Small intestine (tissue), 7 donors: ENCODE data around the gene CNRIP1. TPM values are rescaled to one million over a fixed set of nuclear protein-coding genes. Genes with fewer than 3 reads are reported as not detected.
"Not testable (repeated sequence)": the region's sequence is repeated elsewhere in the genome, so short reads cannot be mapped to it uniquely, and the experiment has no call there.

ENCODE experiments used
- DNase-seq, 2 donors: peaks; one replicate each; pipeline versions ENCODE4 v3.0.0 to v3.0.0-alpha.2; 2013
- FAIRE-seq: peaks from 2 replicates; lab custom pipeline; 2012; peaks lifted over from hg19 to GRCh38; lab: Jason Lieb, UNC
- H3K27ac ChIP-seq, 3 donors: one replicate each; pipeline ENCODE4 v1.5.1; 2013; ENCODE audit warnings: low read length in 2 of 3, mild to moderate bottlenecking in 2 of 3, control low read depth in 1 of 3, inconsistent platforms in 1 of 3, low read depth in 1 of 3, moderate library complexity in 1 of 3
- H3K27me3 ChIP-seq, 3 donors: one replicate each; pipeline ENCODE4 v1.6.1; 2013; ENCODE audit warnings: low read length in 3 of 3, inconsistent platforms in 1 of 3; ENCODE audit not compliant: control insufficient read depth in 3 of 3, insufficient read depth in 3 of 3
- H3K36me3 ChIP-seq, 3 donors: one replicate each; pipeline ENCODE4 v1.6.1; 2013; ENCODE audit warnings: low read length in 3 of 3, inconsistent platforms in 1 of 3, low read depth in 1 of 3, mild to moderate bottlenecking in 1 of 3, moderate library complexity in 1 of 3; ENCODE audit not compliant: control insufficient read depth in 3 of 3, insufficient read depth in 2 of 3
- H3K4me1 ChIP-seq, 3 donors: one replicate each; pipeline ENCODE4 v1.6.1; 2013; ENCODE audit warnings: low read length in 2 of 3, inconsistent platforms in 1 of 3, low read depth in 1 of 3, mild to moderate bottlenecking in 1 of 3, moderate library complexity in 1 of 3; ENCODE audit not compliant: control insufficient read depth in 3 of 3, insufficient read depth in 2 of 3
- H3K4me3 ChIP-seq, 3 donors: one replicate each; pipeline ENCODE4 v1.5.1; 2013; ENCODE audit warnings: low read length in 3 of 3, control low read depth in 1 of 3, inconsistent platforms in 1 of 3, low read depth in 1 of 3, mild to moderate bottlenecking in 1 of 3, moderate library complexity in 1 of 3
- H3K9me3 ChIP-seq, 2 donors: one replicate each; pipeline ENCODE4 v1.6.1; 2013; ENCODE audit warnings: low read depth in 1 of 2, low read length in 1 of 2; ENCODE audit not compliant: control insufficient read depth in 2 of 2, insufficient read depth in 1 of 2
- WGBS, 3 donors: extraction: QIAGEN DNeasy Blood & Tissue Kit; methylation state at CpG; one replicate each; pipeline ENCODE4 v1.1.7; 2013; 5-methylcytosine and 5-hydroxymethylcytosine counted together
- polyA plus RNA-seq, 4 donors: library from polyadenylated mRNA; stranded (reverse) in 3 of 4; unstranded in 1 of 4; fragments of 200-250 nt in 3 of 4; fragments of 120-200 nt in 1 of 4; gene quantifications; one replicate each; pipeline versions ENCODE4 v1.2.1 to v1.2.3, GENCODE V29; 2013
- donor health status: healthy with polysubstance abuse.
- donor health status: control.
- donor health status: control.
- donor health status: Bipolar disorder and iron deficiency.
- donor health status: healthy.

The CNRIP1 gene
- polyA plus RNA-seq, 4 donors, result 8.5 to 15.5 (median 9.2) TPM; not detected in 1

GRCh38 chr2:68362749-68363148 lies 43.0 kb upstream of the CNRIP1 start:
- Histone ChIP-seq H3K27ac (no peak overlapping the region), H3K27me3 (no peaks in the 10 kb centered on the region), H3K36me3 (no peaks in the 10 kb centered on the region), H3K4me1 (no peaks in the 10 kb centered on the region), H3K4me3 (no peak overlapping the region), H3K9me3 (no peaks in the 10 kb centered on the region)
- FAIRE-seq (no peak), DNase-seq (no peak)
- 84 to 94% (median 85%) methylated on average over 7 of the region's 7 CpGs for WGBS, 3 donors

GRCh38 chr2:68362069-68362468 lies 42.3 kb upstream of the CNRIP1 start:
- H3K27me3 ChIP-seq, result no peaks in the 10 kb centered on the region
- DNase-seq, result peak; percentile 68 to 71
- H3K4me3 ChIP-seq, result no peak overlapping the region
- no peaks in the 10 kb centered on the region for H3K9me3 ChIP-seq
- H3K4me1 ChIP-seq, result no peaks in the 10 kb centered on the region
- H3K36me3 ChIP-seq, result no peaks in the 10 kb centered on the region
- FAIRE-seq, result no peak
- WGBS, 3 donors, result 23 to 26% (median 25%) methylated on average over 12 of the region's 12 CpGs
- H3K27ac ChIP-seq, result no peak overlapping the region

GRCh38 chr2:68359889-68360288 lies 40.1 kb upstream of the CNRIP1 start:
- no peaks in the 10 kb centered on the region for H3K36me3 ChIP-seq
- 83 to 91% (median 85%) methylated on average over 3 of the region's 3 CpGs for WGBS, 3 donors
- DNase-seq (no peak), FAIRE-seq (no peak)
- H3K4me3 ChIP-seq, result no peak overlapping the region
- H3K27ac ChIP-seq, result no peak overlapping the region
- no peaks in the 10 kb centered on the region for H3K4me1 ChIP-seq
- H3K9me3 ChIP-seq, result no peaks in the 10 kb centered on the region
- H3K27me3 ChIP-seq, result peaks cover 0 to 3% (median 0%) of the 10 kb centered on the region in 3 donors

- DNase-seq, result no peak
- Histone ChIP-seq H3K27ac (no peak overlapping the region), H3K36me3 (no peaks in the 10 kb centered on the region), H3K9me3 (no peaks in the 10 kb centered on the region), H3K4me1 (no peaks in the 10 kb centered on the region), H3K27me3 (peaks cover 0 to 3% (median 0%) of the 10 kb centered on the region in 3 donors), H3K4me3 (no peak overlapping the region)
- 73 to 78% (median 76%) methylated on average over 6 of the region's 6 CpGs for WGBS, 3 donors
- FAIRE-seq, result no peak
These were observed 38.0 kb upstream of the CNRIP1 start for GRCh38 chr2:68357605-68358337.

- no peak for FAIRE-seq
- H3K4me1 ChIP-seq, result no peaks in the 10 kb centered on the region
- H3K36me3 ChIP-seq, result no peaks in the 10 kb centered on the region
- DNase-seq, result no peak
- no peak overlapping the region for H3K27ac ChIP-seq
- H3K27me3 ChIP-seq, result peaks cover 0 to 3% (median 0%) of the 10 kb centered on the region in 3 donors
- H3K4me3 ChIP-seq, result no peak overlapping the region
- WGBS, 3 donors, result 93 to 95% (median 93%) methylated on average over 4 of the region's 4 CpGs
- H3K9me3 ChIP-seq, result no peaks in the 10 kb centered on the region
These were observed 37.0 kb upstream of the CNRIP1 start for GRCh38 chr2:68356599-68357239.

GRCh38 chr2:68352651-68353391 lies 33.1 kb upstream of the CNRIP1 start:
- Histone ChIP-seq H3K27me3 (peaks cover 0 to 3% (median 0%) of the 10 kb centered on the region in 3 donors), H3K27ac (no peak overlapping the region), H3K4me1 (no peaks in the 10 kb centered on the region), H3K36me3 (no peaks in the 10 kb centered on the region), H3K9me3 (no peaks in the 10 kb centered on the region), H3K4me3 (no peak overlapping the region)
- no peak for FAIRE-seq
- WGBS, 3 donors, result 7 to 36% (median 18%) methylated on average over 2 of the region's 2 CpGs
- DNase-seq, result no peak

- no peaks in the 10 kb centered on the region for H3K4me1 ChIP-seq
- FAIRE-seq, result no peak
- no peak overlapping the region for H3K4me3 ChIP-seq
- no peak for DNase-seq
- peaks cover 0 to 3% (median 0%) of the 10 kb centered on the region in 3 donors for H3K27me3 ChIP-seq
- H3K27ac ChIP-seq, result no peak overlapping the region
- H3K9me3 ChIP-seq, result no peaks in the 10 kb centered on the region
- 86 to 88% (median 87%) methylated on average over 6 of the region's 6 CpGs for WGBS, 3 donors
- no peaks in the 10 kb centered on the region for H3K36me3 ChIP-seq
These were observed 32.2 kb upstream of the CNRIP1 start for GRCh38 chr2:68351997-68352396.

- H3K27ac ChIP-seq, H3K27me3 ChIP-seq, FAIRE-seq, H3K36me3 ChIP-seq, DNase-seq, H3K4me3 ChIP-seq, H3K9me3 ChIP-seq, H3K4me1 ChIP-seq: not testable (repeated sequence)
- 78 to 94% (median 85%) methylated on average over 4 of the region's 4 CpGs for WGBS, 3 donors
These were observed 29.3 kb upstream of the CNRIP1 start for GRCh38 chr2:68349091-68349490.
